GM12874 (cell line): ENCODE results near the gene JADE2.

Experiments used
- TF ChIP-seq, protein P1 (sequence below): IDR thresholded peaks from 2 replicates; pipeline ENCODE4 v1.5.1; 2011; ENCODE audit warnings: low read depth, mild to moderate bottlenecking, control low read depth, low read length, moderate library complexity; ENCODE audit not compliant: insufficient read depth

JADE2 gene

DNA sequence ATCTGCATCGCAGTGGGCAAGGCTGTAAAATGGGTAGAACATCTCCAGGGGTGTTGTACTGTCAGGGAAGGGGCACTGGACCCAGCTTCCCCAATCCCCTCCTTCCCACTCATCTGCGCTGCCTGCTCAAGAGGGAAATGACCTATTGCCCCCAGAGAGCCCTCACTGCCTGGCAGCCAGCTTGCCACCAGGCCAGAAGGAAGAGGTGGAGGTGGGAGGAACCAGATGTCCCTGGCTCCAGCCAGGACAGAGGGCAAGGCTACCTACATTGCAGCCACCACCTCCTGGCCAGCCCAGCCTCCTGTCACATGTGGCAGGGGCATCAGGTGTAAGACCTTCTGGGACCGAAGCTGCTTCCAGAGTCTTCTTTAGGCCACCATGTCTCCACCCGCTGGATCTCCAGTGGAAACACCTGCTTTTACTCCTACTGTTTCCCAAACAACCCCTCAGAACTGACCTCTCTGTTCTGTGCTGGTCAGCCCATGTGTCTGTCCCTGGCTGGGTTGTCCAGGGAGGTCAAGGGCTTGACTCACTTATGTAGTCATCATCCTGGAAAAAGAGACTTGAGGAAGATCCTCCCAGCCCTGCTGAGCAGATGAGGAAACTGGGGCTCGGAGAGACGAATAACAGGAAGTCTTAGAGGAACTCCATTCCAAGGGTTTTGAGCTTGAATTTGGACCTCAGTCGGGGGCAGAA, 42.3 kb downstream of the JADE2 start:
- TF ChIP-seq, protein P1, sequence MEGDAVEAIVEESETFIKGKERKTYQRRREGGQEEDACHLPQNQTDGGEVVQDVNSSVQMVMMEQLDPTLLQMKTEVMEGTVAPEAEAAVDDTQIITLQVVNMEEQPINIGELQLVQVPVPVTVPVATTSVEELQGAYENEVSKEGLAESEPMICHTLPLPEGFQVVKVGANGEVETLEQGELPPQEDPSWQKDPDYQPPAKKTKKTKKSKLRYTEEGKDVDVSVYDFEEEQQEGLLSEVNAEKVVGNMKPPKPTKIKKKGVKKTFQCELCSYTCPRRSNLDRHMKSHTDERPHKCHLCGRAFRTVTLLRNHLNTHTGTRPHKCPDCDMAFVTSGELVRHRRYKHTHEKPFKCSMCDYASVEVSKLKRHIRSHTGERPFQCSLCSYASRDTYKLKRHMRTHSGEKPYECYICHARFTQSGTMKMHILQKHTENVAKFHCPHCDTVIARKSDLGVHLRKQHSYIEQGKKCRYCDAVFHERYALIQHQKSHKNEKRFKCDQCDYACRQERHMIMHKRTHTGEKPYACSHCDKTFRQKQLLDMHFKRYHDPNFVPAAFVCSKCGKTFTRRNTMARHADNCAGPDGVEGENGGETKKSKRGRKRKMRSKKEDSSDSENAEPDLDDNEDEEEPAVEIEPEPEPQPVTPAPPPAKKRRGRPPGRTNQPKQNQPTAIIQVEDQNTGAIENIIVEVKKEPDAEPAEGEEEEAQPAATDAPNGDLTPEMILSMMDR, result no peak

DNA sequence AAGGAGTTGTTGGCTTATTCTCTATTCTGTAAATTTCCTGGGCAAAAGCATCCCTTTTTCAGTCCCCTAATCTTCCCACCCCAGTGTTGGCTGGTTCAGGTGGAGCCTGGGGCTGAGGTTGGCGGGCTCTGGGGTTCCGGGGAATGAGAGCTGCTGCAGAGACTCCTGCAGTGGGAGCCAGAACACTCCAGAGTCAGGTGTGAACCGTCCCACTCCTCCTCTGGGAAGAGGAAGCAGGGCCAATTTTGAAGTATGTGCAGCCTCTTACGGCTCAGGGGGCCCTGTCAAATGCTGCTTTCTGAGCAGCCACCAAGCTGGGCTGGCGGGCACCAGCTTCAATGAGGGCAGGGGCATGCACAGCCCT, 42.8 kb downstream of the JADE2 start:
- TF ChIP-seq, protein P1, result no peak

DNA sequence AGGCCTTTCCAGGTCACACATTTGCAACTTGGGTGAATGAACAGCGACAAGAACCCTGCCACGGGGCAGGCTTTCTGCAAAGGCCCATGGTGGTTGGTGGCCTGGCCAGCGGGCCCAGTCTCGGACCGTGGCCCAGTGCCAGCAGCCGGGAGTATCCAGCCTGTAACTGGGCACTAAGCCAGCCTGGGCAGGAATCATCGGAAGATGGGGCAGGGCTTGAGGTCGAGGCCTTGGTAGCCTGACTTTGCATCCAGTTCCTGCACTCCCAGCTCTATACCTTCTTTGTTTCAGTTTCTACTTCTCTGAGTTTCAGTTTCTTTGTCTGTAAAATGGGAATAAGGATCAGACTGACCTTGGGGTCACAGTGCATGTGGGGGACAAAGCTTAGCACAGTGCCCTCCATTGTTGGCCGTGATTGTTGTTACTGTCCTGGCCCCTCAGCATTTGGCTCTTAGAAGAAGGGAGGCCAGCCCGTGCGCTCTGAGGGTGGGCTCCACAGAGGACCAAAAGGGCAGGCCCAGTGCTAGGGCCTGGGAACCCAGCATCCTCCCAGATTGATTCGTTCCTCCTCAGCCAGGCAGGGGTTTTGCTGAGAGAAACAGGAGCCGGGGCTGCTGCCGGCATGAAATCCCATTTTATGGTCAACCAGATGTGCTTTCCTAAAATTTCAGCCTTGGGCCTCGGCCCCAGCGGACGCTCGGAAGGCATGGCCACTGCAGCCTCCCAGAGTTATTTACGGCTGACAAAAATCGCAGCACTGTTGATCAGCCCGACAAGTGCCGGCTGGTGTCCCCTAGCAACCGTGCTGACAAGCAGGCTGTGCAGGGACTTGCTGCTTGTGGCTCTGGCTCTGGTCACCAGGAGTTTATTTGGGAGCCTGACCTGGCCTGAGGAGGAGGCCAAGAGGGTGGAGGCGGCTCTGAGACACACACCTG, 43.6 kb downstream of the JADE2 start:
- TF ChIP-seq, protein P1, result no peak

DNA sequence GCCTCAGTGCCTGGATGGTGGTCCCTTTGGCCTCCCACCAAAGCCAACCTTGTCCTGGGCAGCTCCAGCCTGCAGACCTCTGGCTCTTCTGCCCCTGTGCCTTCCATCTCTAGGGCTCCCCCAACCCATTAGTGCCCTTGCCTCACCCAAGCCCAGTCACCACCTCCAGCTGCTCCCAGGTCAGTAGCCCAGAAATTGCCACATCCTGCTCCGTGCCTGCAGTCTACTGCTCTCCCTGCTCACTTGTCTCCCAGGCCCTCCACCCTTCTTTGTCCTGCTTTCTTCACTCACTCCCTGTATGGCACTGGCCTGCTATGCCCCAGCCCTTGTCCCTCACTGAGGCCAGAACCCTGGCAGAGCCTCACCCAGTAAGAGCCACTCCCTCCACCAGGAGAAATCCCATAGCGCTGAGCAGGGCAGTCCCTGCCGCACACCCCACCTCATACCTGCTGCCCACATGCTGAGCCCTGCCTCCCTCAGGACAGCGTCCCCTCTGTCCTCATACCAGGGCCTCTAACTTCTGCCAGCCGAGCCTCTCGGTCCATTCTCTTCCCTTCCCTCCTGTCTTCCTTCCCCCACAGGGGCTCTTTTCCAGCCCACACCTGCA, 44.4 kb downstream of the JADE2 start:
- TF ChIP-seq, protein P1, result no peak

DNA sequence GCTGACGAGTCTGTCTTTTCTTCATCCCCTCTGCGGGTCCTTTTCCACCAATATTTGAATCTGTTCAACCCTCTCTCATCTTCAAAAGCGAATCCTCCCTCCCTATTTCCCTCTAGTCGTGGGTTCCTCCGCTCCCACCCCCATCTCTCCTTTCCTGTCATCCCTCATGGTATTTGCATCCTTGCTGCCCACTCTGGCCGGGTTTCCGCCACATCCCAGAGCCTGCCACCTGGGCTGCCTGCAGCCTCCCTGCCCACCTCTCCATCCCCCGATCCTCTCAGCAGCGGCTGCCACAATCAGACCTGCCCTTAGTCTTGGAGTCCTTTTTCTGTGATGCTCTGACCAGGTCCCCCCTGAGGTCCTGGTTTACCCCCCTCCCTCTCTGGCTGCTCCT, 44.9 kb downstream of the JADE2 start:
- TF ChIP-seq, protein P1, result no peak

DNA sequence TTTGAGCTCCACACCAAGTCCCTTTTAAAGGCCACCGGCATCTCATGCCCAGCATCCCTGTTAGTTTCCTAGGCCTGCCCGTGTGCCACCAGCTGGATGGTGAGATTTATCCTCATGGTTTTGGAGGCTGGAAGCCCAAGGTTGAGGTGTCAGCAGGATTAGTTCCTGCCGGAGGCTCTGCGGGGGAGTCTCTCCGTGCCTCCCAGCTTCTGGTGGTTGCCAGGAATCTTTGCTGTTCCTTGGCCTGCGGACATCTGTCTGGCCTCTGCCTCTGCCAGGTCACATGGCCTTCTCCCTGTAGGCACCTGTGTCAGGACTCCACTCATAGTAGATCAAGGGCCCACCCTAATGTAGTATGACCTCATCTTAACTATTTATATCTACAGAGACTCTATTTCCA, 45.4 kb downstream of the JADE2 start:
- TF ChIP-seq, protein P1, result no peak
